ENCODE data around the gene PRELP. TPM values are rescaled to one million over a fixed set of nuclear protein-coding genes. Genes with fewer than 3 reads are reported as not detected.

Gene PRELP
- total RNA-seq, 1 experiment from 2014 or later = not detected

Other genes starting within 250 kb of the PRELP start
- not detected in 2 replicates for gene CHIT1, start 246.1 kb upstream of the PRELP start, total RNA-seq (2022)
- gene BTG2, start 170.3 kb upstream of the PRELP start, total RNA-seq (2022) = 21.2 and 21.6 TPM in 2 replicates
- gene FMOD, start 124.7 kb upstream of the PRELP start, total RNA-seq (2022) = 32.6 and 36.3 TPM in 2 replicates
- not detected in 2 replicates for gene OPTC, start 18.3 kb downstream of the PRELP start, total RNA-seq (2022)
- gene ATP2B4, start 151.0 kb downstream of the PRELP start, total RNA-seq (2022) = 13.4 and 14.3 TPM in 2 replicates